Neural progenitor cell (in vitro differentiated cells): Measurements from ENCODE around the gene MORN5. TPM values are rescaled to one million over a fixed set of nuclear protein-coding genes. Genes with fewer than 3 reads are reported as not detected.

ENCODE experiments used
- DNase-seq: peaks from one replicate; pipeline ENCODE4 v3.0.0-alpha.2; 2016; ENCODE audit warnings: low spot score
- H2AFZ ChIP-seq: fragments of 200-600 bp; sonication (generic); replicated peaks from 2 replicates; pipeline ENCODE4 v1.6.1; 2016; ENCODE audit warnings: antibody characterized with exemption
- H3F3A ChIP-seq: fragments of 200-600 bp; sonication (generic); 2 replicates; pipeline ENCODE4 v1.6.1; 2016; ENCODE audit warnings: antibody characterized with exemption, low read depth
- H3K27ac ChIP-seq: fragments of 200-600 bp; sonication (generic); 2 replicates; pipeline ENCODE4 v1.5.1; 2016; ENCODE audit warnings: mild to moderate bottlenecking
- H3K27me3 ChIP-seq: fragments of 200-600 bp; sonication (generic); 2 replicates; pipeline ENCODE4 v1.6.1; 2016; ENCODE audit warnings: mild to moderate bottlenecking, moderate library complexity
- H3K36me3 ChIP-seq: fragments of 200-600 bp; sonication (generic); 2 replicates; pipeline ENCODE4 v1.5.1; 2016
- H3K4me1 ChIP-seq: fragments of 200-600 bp; sonication (generic); 2 replicates; pipeline ENCODE4 v1.6.1; 2016; ENCODE audit warnings: mixed run types
- H3K4me2 ChIP-seq: fragments of 200-600 bp; sonication (generic); 2 replicates; pipeline ENCODE4 v1.6.1; 2016
- H3K4me3 ChIP-seq: fragments of 200-600 bp; sonication (generic); 2 replicates; pipeline ENCODE4 v1.5.1; 2016
- H3K79me2 ChIP-seq: fragments of 200-600 bp; sonication (generic); 2 replicates; pipeline ENCODE4 v1.6.1; 2016; ENCODE audit warnings: low read depth
- H3K9ac ChIP-seq: fragments of 200-600 bp; sonication (generic); 2 replicates; pipeline ENCODE4 v1.6.1; 2016
- H3K9me3 ChIP-seq: fragments of 200-600 bp; sonication (generic); 2 replicates; pipeline ENCODE4 v1.5.1; 2016; ENCODE audit warnings: low read depth
- H4K20me1 ChIP-seq: fragments of 200-600 bp; sonication (generic); 2 replicates; pipeline ENCODE4 v1.6.1; 2016; ENCODE audit warnings: low read depth
- H3K27ac Mint-ChIP-seq: 3 replicates; pipeline ENCODE4 v1.8.0; 2021; ENCODE audit warnings: mixed read lengths
- H3K27me3 Mint-ChIP-seq: 2 replicates; pipeline ENCODE4 v1.8.0; 2022; ENCODE audit warnings: low read depth, mild to moderate bottlenecking, inconsistent platforms, moderate library complexity, mixed read lengths; ENCODE audit not compliant: insufficient read depth
- H3K36me3 Mint-ChIP-seq: 3 replicates; pipeline ENCODE4 v1.8.0; 2021; ENCODE audit warnings: mixed read lengths
- H3K4me1 Mint-ChIP-seq: 3 replicates; pipeline ENCODE4 v1.8.0; 2021; ENCODE audit warnings: mixed read lengths
- H3K4me3 Mint-ChIP-seq: 3 replicates; pipeline ENCODE4 v1.8.0; 2021; ENCODE audit warnings: mild to moderate bottlenecking, moderate library complexity, mixed read lengths
- H3K9me3 Mint-ChIP-seq: 3 replicates; pipeline ENCODE4 v1.8.0; 2020; ENCODE audit warnings: mixed read lengths
- CTCF ChIP-seq: fragments of 200-600 bp; sonication (generic); IDR thresholded peaks from 2 replicates; pipeline ENCODE4 v1.5.1; 2017; ENCODE audit warnings: antibody characterized with exemption, mild to moderate bottlenecking
- EZH2 ChIP-seq: fragments of 200-600 bp; sonication (generic); IDR thresholded peaks from 2 replicates; pipeline ENCODE4 v1.6.1; 2017; ENCODE audit warnings: antibody characterized with exemption, mild to moderate bottlenecking, moderate library complexity
- EZH2phosphoT487 ChIP-seq: fragments of 200-600 bp; sonication (generic); IDR thresholded peaks from 2 replicates; pipeline ENCODE4 v1.6.1; 2017; ENCODE audit warnings: antibody characterized with exemption
- total RNA-seq: library from RNA; depleted of rRNA; stranded (reverse); fragments of >200 nt; gene quantifications from 2 replicates; pipeline ENCODE4 v1.2.3, GENCODE V29; 2015; ENCODE audit warnings: low replicate concordance

Gene MORN5
- total RNA-seq, 1 donor from 2014 or later: 3.7 TPM

- H2AFZ ChIP-seq: no peak overlapping the region
- Mint-ChIP-seq H3K4me1 (peaks cover 16% of the 10 kb centered on the region), H3K9me3 (peaks cover 11% of the 10 kb centered on the region), H3K36me3 (no peaks in the 10 kb centered on the region), H3K4me3 (peak overlapping the region; percentile 6), H3K27ac (no peak overlapping the region), H3K27me3 (peaks cover 93% of the 10 kb centered on the region)
- H3K4me3 ChIP-seq: peak overlapping the region; percentile 36
- H3K9ac ChIP-seq: no peak overlapping the region
- TF ChIP-seq EZH2: no peak
- TF ChIP-seq CTCF: no peak
- no peak for TF ChIP-seq EZH2phosphoT487
- H3K4me2 ChIP-seq: peak overlapping the region; percentile 73
- H3K36me3 ChIP-seq: no peaks in the 10 kb centered on the region
- H3K27me3 ChIP-seq: peaks cover 100% of the 10 kb centered on the region
- peaks cover 6% of the 10 kb centered on the region for H3F3A ChIP-seq
- H3K4me1 ChIP-seq: peaks cover 31% of the 10 kb centered on the region
- no peak overlapping the region for H3K27ac ChIP-seq
- DNase-seq: no peak
- H3K79me2 ChIP-seq: no peaks in the 10 kb centered on the region
- H3K9me3 ChIP-seq: no peaks in the 10 kb centered on the region
- peaks cover 80% of the 10 kb centered on the region for H4K20me1 ChIP-seq
These were observed 58.6 kb downstream of the MORN5 start for GRCh38 chr9:122218071-122218934.

GRCh38 chr9:122218935-122219855 is 59.5 kb downstream of the MORN5 start:
- Histone ChIP-seq H3K79me2 (no peaks in the 10 kb centered on the region), H3K27ac (no peak overlapping the region), H3K4me1 (peaks cover 31% of the 10 kb centered on the region), H3K4me3 (peak overlapping the region; percentile 36), H3K4me2 (peak overlapping the region; percentile 73), H3F3A (peaks cover 3% of the 10 kb centered on the region), H3K36me3 (no peaks in the 10 kb centered on the region), H3K9me3 (no peaks in the 10 kb centered on the region), H3K9ac (no peak overlapping the region), H4K20me1 (peaks cover 81% of the 10 kb centered on the region), H2AFZ (peak overlapping the region; percentile 30), H3K27me3 (peaks cover 100% of the 10 kb centered on the region)
- peak; percentile 68 for DNase-seq
- Mint-ChIP-seq H3K9me3 (peaks cover 11% of the 10 kb centered on the region), H3K36me3 (no peaks in the 10 kb centered on the region), H3K27me3 (peaks cover 98% of the 10 kb centered on the region), H3K4me1 (peaks cover 16% of the 10 kb centered on the region), H3K27ac (no peak overlapping the region), H3K4me3 (peak overlapping the region; percentile 53)
- TF ChIP-seq EZH2: peak; percentile 95
- peak; percentile 5 for TF ChIP-seq CTCF
- TF ChIP-seq EZH2phosphoT487: peak; percentile 99

GRCh38 chr9:122219856-122220672 is 60.4 kb downstream of the MORN5 start:
- Histone ChIP-seq H3K79me2 (no peaks in the 10 kb centered on the region), H3K27ac (no peak overlapping the region), H3K4me1 (peaks cover 31% of the 10 kb centered on the region), H2AFZ (peak overlapping the region; percentile 30), H3K27me3 (peaks cover 100% of the 10 kb centered on the region), H3K4me2 (peak overlapping the region; percentile 73), H3F3A (peaks cover 3% of the 10 kb centered on the region), H3K36me3 (no peaks in the 10 kb centered on the region), H3K4me3 (peak overlapping the region; percentile 36), H4K20me1 (peaks cover 80% of the 10 kb centered on the region), H3K9ac (no peak overlapping the region), H3K9me3 (no peaks in the 10 kb centered on the region)
- H3K36me3 Mint-ChIP-seq: no peaks in the 10 kb centered on the region
- peak; percentile 63 for DNase-seq
- H3K27ac Mint-ChIP-seq: no peak overlapping the region
- H3K4me1 Mint-ChIP-seq: peaks cover 19% of the 10 kb centered on the region
- TF ChIP-seq EZH2phosphoT487: peak; percentile 87
- no peak for TF ChIP-seq CTCF
- peak; percentile 17 for TF ChIP-seq EZH2
- H3K27me3 Mint-ChIP-seq: peaks cover 98% of the 10 kb centered on the region
- H3K4me3 Mint-ChIP-seq: peak overlapping the region; percentile 57
- H3K9me3 Mint-ChIP-seq: peaks cover 17% of the 10 kb centered on the region
